ENCODE data around the gene SPAG8. TPM values are rescaled to one million over a fixed set of nuclear protein-coding genes. Genes with fewer than 3 reads are reported as not detected.

Gene SPAG8
- total RNA-seq, 1 experiment from 2014 or later = 0.50 TPM

DNA sequence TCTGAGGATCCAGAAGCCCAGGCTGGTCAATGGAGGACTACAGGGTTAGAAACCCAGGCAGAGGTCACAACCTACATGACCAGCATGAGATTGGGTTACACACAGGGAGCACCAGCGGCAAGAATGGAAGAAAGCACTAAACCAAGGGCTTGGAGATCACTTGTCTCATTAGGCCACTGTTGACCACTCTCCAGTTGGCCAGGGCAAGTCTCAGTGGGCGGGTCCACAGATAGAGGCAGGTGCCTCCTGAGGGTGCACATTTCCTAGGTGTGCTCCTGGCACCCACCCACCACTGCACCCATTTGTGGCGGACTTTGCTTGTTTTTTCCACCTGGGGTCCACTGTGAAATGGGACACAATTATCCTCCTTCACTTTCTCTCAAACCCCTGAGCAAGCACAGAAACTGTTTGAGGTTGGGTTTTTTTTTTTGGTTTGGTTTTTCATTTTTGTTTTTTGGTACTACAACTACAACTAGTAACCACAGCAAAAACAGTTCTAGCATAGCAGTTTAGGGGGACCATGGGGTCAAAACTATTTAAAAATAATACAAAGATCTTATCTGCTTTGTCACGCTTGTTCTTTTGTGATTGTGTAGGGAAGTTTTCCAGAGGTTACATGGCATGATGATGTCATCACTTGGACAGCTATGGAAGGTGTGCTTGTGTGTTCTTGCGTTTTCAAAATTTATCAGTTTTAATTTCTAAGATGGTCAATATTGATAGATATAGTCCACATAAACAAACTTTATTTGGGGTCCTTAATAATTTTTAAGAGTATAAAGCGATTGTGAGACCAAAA lies 14.6 kb downstream of the SPAG8 start:
- no peak for DNase-seq
- Histone ChIP-seq H2BK20ac (ENCODE audit: low read depth, low read length, poor library complexity, severe bottlenecking) (no peak overlapping the region), H3K18ac (ENCODE audit: insufficient read length, low read depth, low read length) (no peak overlapping the region), H2BK5ac (ENCODE audit: insufficient read length, low read length) (no peak overlapping the region), H3K79me1 (ENCODE audit: insufficient read depth, low read depth, low read length, poor library complexity, severe bottlenecking) (no peaks in the 10 kb centered on the region), H3K4me1 (ENCODE audit: insufficient read depth, low read length) (no peaks in the 10 kb centered on the region), H3K23ac (ENCODE audit: insufficient read length, low read depth, low read length) (no peak overlapping the region), H4K20me1 (ENCODE audit: control insufficient read depth, insufficient read depth, insufficient read length) (no peaks in the 10 kb centered on the region), H4K5ac (ENCODE audit: insufficient read length, low read depth, low read length) (no peak overlapping the region), H2AFZ (ENCODE audit: low read length) (no peak overlapping the region), H2AK5ac (ENCODE audit: insufficient read length, low read length) (no peak overlapping the region), H3T11ph (ENCODE audit: low read length) (no peak overlapping the region), H3K23me2 (ENCODE audit: insufficient read length, low read depth, low read length, poor library complexity, severe bottlenecking) (no peaks in the 10 kb centered on the region), H3K27me3 (ENCODE audit: insufficient read depth, low read length) (no peaks in the 10 kb centered on the region), H3K56ac (ENCODE audit: insufficient read length, low read depth, low read length) (no peak overlapping the region), H2BK12ac (ENCODE audit: insufficient read length, low read depth, low read length) (no peak overlapping the region), H3K9me3 (ENCODE audit: control insufficient read depth, low read depth, low read length) (no peaks in the 10 kb centered on the region), H4K8ac (replicated peaks; ENCODE audit: insufficient read length, low read depth, low read length) (no peak overlapping the region), H2BK15ac (ENCODE audit: low read depth, low read length) (no peak overlapping the region), H4K91ac (ENCODE audit: insufficient read length, low read depth, low read length) (no peak overlapping the region), H3K4me2 (ENCODE audit: insufficient read depth, insufficient read length, low read length) (no peak overlapping the region), H3K14ac (ENCODE audit: insufficient read depth, low read length) (no peak overlapping the region), H2BK120ac (ENCODE audit: low read depth, low read length, poor library complexity, severe bottlenecking) (no peak overlapping the region), H3K4ac (ENCODE audit: low read depth, low read length) (no peak overlapping the region), H3K9ac (ENCODE audit: extremely low read depth, insufficient read length, low read length) (no peak overlapping the region), H3K79me2 (ENCODE audit: insufficient read depth, low read length) (no peaks in the 10 kb centered on the region), H3K27ac (ENCODE audit: insufficient read length, low read depth, low read length) (no peak overlapping the region)
- Mint-ChIP-seq H3K36me3 (ENCODE audit: insufficient read depth in 1 of 3, low read depth in 3 of 3) (peaks cover 0 to 10% (median 9%) of the 10 kb centered on the region in 3 experiments; a peak in 4 of 7 replicates), H3K4me3 (no peak overlapping the region), H3K4me1 (peaks cover 0 to 5% of the 10 kb centered on the region in 2 experiments; a peak in 2 of 4 replicates), H3K9me3 (no peaks in the 10 kb centered on the region), H3K27me3 (ENCODE audit: low read depth) (no peaks in the 10 kb centered on the region; the same call in 1 of the 2 replicates), H3K27ac (no peak overlapping the region)
- TF ChIP-seq, protein P1, sequence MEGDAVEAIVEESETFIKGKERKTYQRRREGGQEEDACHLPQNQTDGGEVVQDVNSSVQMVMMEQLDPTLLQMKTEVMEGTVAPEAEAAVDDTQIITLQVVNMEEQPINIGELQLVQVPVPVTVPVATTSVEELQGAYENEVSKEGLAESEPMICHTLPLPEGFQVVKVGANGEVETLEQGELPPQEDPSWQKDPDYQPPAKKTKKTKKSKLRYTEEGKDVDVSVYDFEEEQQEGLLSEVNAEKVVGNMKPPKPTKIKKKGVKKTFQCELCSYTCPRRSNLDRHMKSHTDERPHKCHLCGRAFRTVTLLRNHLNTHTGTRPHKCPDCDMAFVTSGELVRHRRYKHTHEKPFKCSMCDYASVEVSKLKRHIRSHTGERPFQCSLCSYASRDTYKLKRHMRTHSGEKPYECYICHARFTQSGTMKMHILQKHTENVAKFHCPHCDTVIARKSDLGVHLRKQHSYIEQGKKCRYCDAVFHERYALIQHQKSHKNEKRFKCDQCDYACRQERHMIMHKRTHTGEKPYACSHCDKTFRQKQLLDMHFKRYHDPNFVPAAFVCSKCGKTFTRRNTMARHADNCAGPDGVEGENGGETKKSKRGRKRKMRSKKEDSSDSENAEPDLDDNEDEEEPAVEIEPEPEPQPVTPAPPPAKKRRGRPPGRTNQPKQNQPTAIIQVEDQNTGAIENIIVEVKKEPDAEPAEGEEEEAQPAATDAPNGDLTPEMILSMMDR (conservative IDR thresholded peaks at IDR 0.05) = no peak
- WGBS (ENCODE audit: extremely low coverage, insufficient read length, low lambda C conversion rate) = no CpG with 5 or more reads among the region's 6 CpGs

Data from H9 (cell line).